Left ventricle myocardium inferior (tissue), 1 donor: ENCODE measurements around the gene NEUROD2. TPM values are rescaled to one million over a fixed set of nuclear protein-coding genes. Genes with fewer than 3 reads are reported as not detected.

ENCODE experiments used
- DNase-seq: peaks from one replicate; pipeline ENCODE4 v3.0.0-alpha.2; 2020
- H3K27ac ChIP-seq: fragments of 200-600 bp; replicated peaks from 2 replicates; pipeline ENCODE4 v1.8.0; 2021
- H3K27me3 ChIP-seq: fragments of 200-600 bp; 2 replicates; pipeline ENCODE4 v1.8.0; 2021; ENCODE audit warnings: low read depth
- H3K36me3 ChIP-seq: fragments of 200-600 bp; 2 replicates; pipeline ENCODE4 v1.8.0; 2021
- H3K4me1 ChIP-seq: fragments of 200-600 bp; 2 replicates; pipeline ENCODE4 v1.8.0; 2021
- H3K4me3 ChIP-seq: fragments of 200-600 bp; 2 replicates; pipeline ENCODE4 v1.8.0; 2021; ENCODE audit warnings: mild to moderate bottlenecking, moderate library complexity
- H3K9me3 ChIP-seq: fragments of 200-600 bp; replicated peaks from 2 replicates; pipeline ENCODE4 v1.8.0; 2021
- intact Hi-C: fragments of 100-400 bp; cut with micrococcal nuclease; formaldehyde crosslinking; loops from one replicate; pipeline ENCODE4 v1.11.0; 2022
- total RNA-seq: library from RNA; stranded (reverse); fragmentation: NEBNext Ultra II Directional; extraction: Animal tissue kit (Norgen Biotek cat#: 25700); gene quantifications from one replicate; pipeline ENCODE4 v1.2.1, GENCODE V29; 2021
- TF ChIP-seq, protein P1 (sequence below): fragments of 200-600 bp; IDR thresholded peaks from 2 replicates; pipeline ENCODE4 v1.8.0; 2021; ENCODE audit warnings: antibody characterized with exemption, mild to moderate bottlenecking, borderline replicate concordance
- donor health status: DM: no; HTN: yes; CAD: no; lungs with severe emphysema.

Gene NEUROD2
- total RNA-seq, 1 donor from 2014 or later: not detected

- TF ChIP-seq, protein P1, sequence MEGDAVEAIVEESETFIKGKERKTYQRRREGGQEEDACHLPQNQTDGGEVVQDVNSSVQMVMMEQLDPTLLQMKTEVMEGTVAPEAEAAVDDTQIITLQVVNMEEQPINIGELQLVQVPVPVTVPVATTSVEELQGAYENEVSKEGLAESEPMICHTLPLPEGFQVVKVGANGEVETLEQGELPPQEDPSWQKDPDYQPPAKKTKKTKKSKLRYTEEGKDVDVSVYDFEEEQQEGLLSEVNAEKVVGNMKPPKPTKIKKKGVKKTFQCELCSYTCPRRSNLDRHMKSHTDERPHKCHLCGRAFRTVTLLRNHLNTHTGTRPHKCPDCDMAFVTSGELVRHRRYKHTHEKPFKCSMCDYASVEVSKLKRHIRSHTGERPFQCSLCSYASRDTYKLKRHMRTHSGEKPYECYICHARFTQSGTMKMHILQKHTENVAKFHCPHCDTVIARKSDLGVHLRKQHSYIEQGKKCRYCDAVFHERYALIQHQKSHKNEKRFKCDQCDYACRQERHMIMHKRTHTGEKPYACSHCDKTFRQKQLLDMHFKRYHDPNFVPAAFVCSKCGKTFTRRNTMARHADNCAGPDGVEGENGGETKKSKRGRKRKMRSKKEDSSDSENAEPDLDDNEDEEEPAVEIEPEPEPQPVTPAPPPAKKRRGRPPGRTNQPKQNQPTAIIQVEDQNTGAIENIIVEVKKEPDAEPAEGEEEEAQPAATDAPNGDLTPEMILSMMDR: no peak
- intact Hi-C loops: no loop called here
Measured at GRCh38 chr17:39582658-39583057, 25.1 kb downstream of the NEUROD2 start.

DNA sequence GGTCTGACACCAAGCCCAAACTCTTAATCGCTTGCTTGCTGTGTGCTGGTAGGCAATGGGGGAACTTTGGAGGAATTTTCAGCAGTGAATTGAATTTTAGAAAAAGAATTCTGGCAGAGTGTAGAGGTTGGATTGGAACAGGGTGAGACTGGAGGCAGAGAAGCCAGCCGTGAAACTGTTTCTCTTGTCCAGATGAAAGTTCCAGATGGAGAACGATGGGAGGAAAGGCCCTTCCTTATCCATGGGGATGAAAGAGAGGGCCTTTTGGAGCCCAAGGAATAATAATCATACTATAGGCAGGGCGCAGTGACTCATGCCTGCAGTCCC is 26.0 kb downstream of the NEUROD2 start:
- intact Hi-C loops: no loop called here
- TF ChIP-seq, protein P1: no peak
- H3K4me1 ChIP-seq: peaks cover 16% of the 10 kb centered on the region
- no peak overlapping the region for H3K27ac ChIP-seq
- no peak for DNase-seq
- no peak overlapping the region for H3K4me3 ChIP-seq
- H3K9me3 ChIP-seq: no peaks in the 10 kb centered on the region
- H3K27me3 ChIP-seq: peaks cover 23% of the 10 kb centered on the region
- H3K36me3 ChIP-seq: no peaks in the 10 kb centered on the region

More at GRCh38 chr17:39582658-39583057, 25.1 kb downstream of the NEUROD2 start:
- H3K9me3 ChIP-seq: no peaks in the 10 kb centered on the region
- H3K27me3 ChIP-seq: peaks cover 29% of the 10 kb centered on the region
- no peak overlapping the region for H3K27ac ChIP-seq
- H3K4me1 ChIP-seq: peaks cover 16% of the 10 kb centered on the region
- H3K36me3 ChIP-seq: no peaks in the 10 kb centered on the region
- no peak for DNase-seq
- H3K4me3 ChIP-seq: no peak overlapping the region

DNA sequence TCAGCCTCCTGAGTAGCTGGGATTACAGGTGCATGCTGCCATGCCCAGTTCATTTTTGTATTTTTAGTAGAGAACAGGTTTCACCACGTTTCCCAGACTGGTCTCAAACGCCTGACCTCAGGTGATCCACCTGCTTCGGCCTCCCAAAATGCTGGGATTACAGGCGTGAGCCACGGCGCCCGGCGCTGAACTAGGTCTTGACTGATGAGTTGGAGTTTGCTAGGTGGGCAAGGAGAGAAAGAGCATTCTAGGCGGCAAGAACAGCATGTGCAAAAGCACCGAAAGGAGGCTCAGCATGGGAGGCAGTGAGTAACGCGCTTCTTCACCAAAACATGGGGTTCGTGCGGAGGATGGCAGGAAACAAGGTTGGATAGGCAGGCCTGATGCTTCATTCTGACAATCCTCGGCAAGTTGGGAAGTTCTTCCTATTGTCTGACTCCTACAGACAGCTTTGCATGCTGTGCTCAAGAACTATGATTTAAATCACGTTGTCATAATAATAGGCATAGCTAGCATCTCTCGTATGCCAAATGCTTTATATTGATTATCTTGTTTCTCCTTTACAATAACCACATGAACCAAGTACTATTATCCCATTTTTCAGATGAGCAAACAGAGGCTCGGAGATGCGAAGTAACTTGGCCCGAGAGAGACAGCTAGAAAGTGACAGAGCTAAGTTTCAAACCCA is 26.5 kb downstream of the NEUROD2 start:
- H3K27ac ChIP-seq: no peak overlapping the region
- DNase-seq: no peak
- H3K4me3 ChIP-seq: no peak overlapping the region
- peaks cover 23% of the 10 kb centered on the region for H3K27me3 ChIP-seq
- TF ChIP-seq, protein P1: no peak
- no peaks in the 10 kb centered on the region for H3K9me3 ChIP-seq
- H3K4me1 ChIP-seq: peaks cover 16% of the 10 kb centered on the region
- no peaks in the 10 kb centered on the region for H3K36me3 ChIP-seq
- intact Hi-C loops: no loop called here

GRCh38 chr17:39580082-39580468 is 27.6 kb downstream of the NEUROD2 start:
- Histone ChIP-seq H3K27me3 (peaks cover 20% of the 10 kb centered on the region), H3K4me3 (no peak overlapping the region), H3K36me3 (no peaks in the 10 kb centered on the region), H3K27ac (no peak overlapping the region), H3K9me3 (no peaks in the 10 kb centered on the region), H3K4me1 (peaks cover 16% of the 10 kb centered on the region)
- intact Hi-C loops: no loop called here
- no peak for DNase-seq
- TF ChIP-seq, protein P1: no peak

- intact Hi-C loops: no loop called here
- peaks cover 16% of the 10 kb centered on the region for H3K4me1 ChIP-seq
- H3K27ac ChIP-seq: peak overlapping the region; percentile 20
- no peaks in the 10 kb centered on the region for H3K36me3 ChIP-seq
- no peak overlapping the region for H3K4me3 ChIP-seq
- H3K9me3 ChIP-seq: no peaks in the 10 kb centered on the region
- peaks cover 15% of the 10 kb centered on the region for H3K27me3 ChIP-seq
- peak; percentile 68 for DNase-seq
- TF ChIP-seq, protein P1: no peak
Measured at GRCh38 chr17:39579318-39580081, 28.2 kb downstream of the NEUROD2 start.
